ENCODE results near the gene ARMC12. TPM values are rescaled to one million over a fixed set of nuclear protein-coding genes. Genes with fewer than 3 reads are reported as not detected.
"Not testable (repeated sequence)": the region's sequence is repeated elsewhere in the genome, so short reads cannot be mapped to it uniquely, and the experiment has no call there.

Gene ARMC12
- total RNA-seq, 2 experiments from 2014 or later, result 1.0 to 1.1 TPM

DNA sequence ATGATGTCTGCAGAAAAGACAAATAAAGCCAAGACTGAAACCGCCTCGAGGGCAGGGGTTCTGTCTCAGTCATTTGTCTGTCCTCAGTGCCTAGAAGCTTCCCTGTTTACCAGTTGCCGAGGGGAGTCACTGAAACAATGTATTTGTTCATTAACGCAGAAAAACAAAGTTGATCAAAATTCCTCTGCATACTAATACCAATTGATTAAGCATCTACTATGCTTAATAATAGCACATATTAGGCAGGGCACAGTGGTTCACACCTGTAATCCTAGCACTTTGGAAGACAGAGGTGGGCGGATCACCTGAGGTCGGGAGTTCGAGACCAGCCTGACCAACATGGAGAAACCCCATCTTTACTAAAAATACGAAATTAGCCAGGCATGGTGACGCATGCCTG is 46.3 kb upstream of the ARMC12 start:
- H3K27ac Mint-ChIP-seq, result no peak overlapping the region
- ChIA-PET CTCF (interaction anchor here (0.7 to 3.2 kb wide), 4 partner anchors 27 to 138 kb away, joined by 3 to 16 read pairs (median 3); partner anchors contain the start of gene ARMC12), POLR2A (interaction anchor here (1.1 to 1.2 kb wide), 2 partner anchors 28 to 42 kb away, joined by 3 to 4 read pairs; no protein-coding TSS in a partner anchor)
- peaks cover 3% of the 10 kb centered on the region for H3K9me3 Mint-ChIP-seq
- intact Hi-C loops (cut with micrococcal nuclease), result no loop called here
- no peak for DNase-seq
- no peak overlapping the region for H3K4me3 Mint-ChIP-seq
- TF ChIP-seq, protein P1, sequence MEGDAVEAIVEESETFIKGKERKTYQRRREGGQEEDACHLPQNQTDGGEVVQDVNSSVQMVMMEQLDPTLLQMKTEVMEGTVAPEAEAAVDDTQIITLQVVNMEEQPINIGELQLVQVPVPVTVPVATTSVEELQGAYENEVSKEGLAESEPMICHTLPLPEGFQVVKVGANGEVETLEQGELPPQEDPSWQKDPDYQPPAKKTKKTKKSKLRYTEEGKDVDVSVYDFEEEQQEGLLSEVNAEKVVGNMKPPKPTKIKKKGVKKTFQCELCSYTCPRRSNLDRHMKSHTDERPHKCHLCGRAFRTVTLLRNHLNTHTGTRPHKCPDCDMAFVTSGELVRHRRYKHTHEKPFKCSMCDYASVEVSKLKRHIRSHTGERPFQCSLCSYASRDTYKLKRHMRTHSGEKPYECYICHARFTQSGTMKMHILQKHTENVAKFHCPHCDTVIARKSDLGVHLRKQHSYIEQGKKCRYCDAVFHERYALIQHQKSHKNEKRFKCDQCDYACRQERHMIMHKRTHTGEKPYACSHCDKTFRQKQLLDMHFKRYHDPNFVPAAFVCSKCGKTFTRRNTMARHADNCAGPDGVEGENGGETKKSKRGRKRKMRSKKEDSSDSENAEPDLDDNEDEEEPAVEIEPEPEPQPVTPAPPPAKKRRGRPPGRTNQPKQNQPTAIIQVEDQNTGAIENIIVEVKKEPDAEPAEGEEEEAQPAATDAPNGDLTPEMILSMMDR (IDR thresholded peaks at IDR 0.05), result no peak
- no peak for ATAC-seq
- peaks cover 12% of the 10 kb centered on the region for H3K4me1 Mint-ChIP-seq (ENCODE audit: low read depth)
- H3K27me3 Mint-ChIP-seq, result no peaks in the 10 kb centered on the region
- H3K36me3 Mint-ChIP-seq (ENCODE audit: low read depth), result no peaks in the 10 kb centered on the region

DNA sequence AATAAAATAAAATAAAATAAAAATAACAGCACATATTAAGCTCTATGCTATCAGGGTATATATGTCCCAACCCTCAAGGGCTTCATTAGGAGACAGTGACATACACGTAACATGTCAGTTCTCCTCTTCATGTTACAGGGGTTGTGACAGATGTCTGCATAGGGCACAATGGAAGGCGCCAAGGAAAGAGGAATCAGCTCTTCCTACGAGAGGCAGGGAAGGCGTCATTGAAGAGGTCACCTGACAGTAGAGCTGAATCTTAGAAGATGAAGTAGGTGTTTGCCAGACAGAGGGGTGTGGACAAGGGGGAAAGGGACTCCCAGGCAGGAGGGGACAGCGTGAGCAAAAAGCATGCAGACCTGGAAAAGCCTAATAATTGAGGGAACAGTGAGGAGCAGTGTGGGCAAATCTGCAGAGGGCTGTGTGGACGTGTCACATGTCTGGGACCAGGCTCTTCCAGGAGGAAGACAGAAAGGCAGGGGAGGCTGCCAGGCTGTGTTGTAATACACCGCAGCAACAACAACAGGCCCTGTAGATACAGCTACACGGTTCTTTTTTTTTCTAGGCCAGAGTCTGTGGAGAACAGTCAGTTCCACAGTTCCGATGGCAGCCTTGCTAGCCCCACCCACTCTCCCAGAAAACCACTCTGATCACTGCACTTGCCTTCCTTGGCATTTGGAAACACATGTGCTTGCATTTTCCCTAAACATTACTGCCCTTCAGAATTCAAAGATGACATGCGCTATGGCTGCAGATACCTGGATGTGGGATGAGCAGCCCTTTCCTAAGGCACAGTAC is 45.6 kb upstream of the ARMC12 start:
- CTCF ChIA-PET, result interaction anchor here (0.7 to 3.2 kb wide), 3 partner anchors 37 to 139 kb away, joined by 3 to 16 read pairs (median 3); partner anchors contain the start of gene ARMC12
- H3K27ac Mint-ChIP-seq, result no peak overlapping the region

DNA sequence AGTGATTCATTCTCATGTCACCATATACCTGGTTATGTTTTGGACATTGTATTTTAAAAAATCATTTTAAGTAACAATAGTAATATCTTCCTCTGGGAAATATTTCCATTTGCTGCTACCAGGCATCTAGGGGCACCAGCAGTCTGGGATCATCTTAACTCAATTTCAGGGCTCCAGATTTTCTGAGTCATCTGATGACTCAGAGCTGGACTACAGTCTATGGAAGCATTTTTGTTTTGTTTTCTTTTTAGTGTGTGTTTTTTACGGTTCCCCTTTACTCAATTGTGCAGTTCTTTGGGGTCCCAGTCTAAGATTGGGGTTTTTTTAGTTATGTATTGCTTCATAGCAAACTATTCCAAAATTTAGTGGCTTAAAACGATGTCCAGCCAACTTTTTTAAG is 42.4 kb upstream of the ARMC12 start:
- DNase-seq (no peak), ATAC-seq (no peak)
- Mint-ChIP-seq H3K27ac (no peak overlapping the region), H3K9me3 (peaks cover 3% of the 10 kb centered on the region), H3K4me1 (ENCODE audit: low read depth) (peaks cover 5% of the 10 kb centered on the region), H3K36me3 (ENCODE audit: low read depth) (no peaks in the 10 kb centered on the region), H3K27me3 (no peaks in the 10 kb centered on the region), H3K4me3 (no peak overlapping the region)
- intact Hi-C loops (cut with micrococcal nuclease), result no loop called here
- ChIA-PET CTCF (no interaction called here), POLR2A (no interaction called here)
- TF ChIP-seq, protein P1 (IDR thresholded peaks at IDR 0.05), result no peak

More for the DNA sequence above, 45.6 kb upstream of the ARMC12 start:
- POLR2A ChIA-PET, result interaction anchor here (1.1 to 1.2 kb wide), 2 partner anchors 27 to 41 kb away, joined by 3 to 4 read pairs; no protein-coding TSS in a partner anchor
- no peak for ATAC-seq
- Mint-ChIP-seq H3K36me3 (ENCODE audit: low read depth) (no peaks in the 10 kb centered on the region), H3K4me3 (no peak overlapping the region), H3K9me3 (peaks cover 3% of the 10 kb centered on the region), H3K27me3 (no peaks in the 10 kb centered on the region), H3K4me1 (ENCODE audit: low read depth) (peaks cover 11% of the 10 kb centered on the region)
- intact Hi-C loops (cut with micrococcal nuclease), result no loop called here
- DNase-seq, result no peak
- TF ChIP-seq, protein P1 (IDR thresholded peaks at IDR 0.05), result no peak

DNA sequence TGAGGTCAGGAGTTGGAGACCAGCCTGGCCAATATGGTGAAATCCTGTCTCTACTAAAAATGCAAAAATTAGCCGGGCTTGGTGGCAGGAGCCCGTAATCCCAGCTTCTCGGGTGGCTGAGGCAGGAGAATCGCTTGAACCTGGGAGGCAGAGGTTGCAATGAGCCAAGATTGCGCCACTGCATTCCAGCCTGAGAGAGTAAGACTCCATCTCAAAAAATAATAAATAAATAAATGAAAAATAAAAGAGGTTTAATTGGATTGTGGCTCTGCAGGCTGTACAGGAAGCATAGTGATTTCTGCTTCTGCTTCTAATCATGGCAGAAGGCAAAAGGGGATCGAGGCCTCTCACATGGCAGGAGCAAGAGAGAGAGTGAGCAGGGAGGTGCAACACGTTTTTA is 38.4 kb upstream of the ARMC12 start:
- CTCF ChIA-PET, result interaction anchor here (1.1 to 1.4 kb wide), 2 partner anchors 18 to 29 kb away, joined by 3 read pairs; no protein-coding TSS in a partner anchor
- H3K27me3 Mint-ChIP-seq; H3K4me3 Mint-ChIP-seq; DNase-seq; H3K9me3 Mint-ChIP-seq; H3K36me3 Mint-ChIP-seq (ENCODE audit: low read depth); H3K4me1 Mint-ChIP-seq (ENCODE audit: low read depth); ATAC-seq; POLR2A ChIA-PET; intact Hi-C loops (cut with micrococcal nuclease); H3K27ac Mint-ChIP-seq: not testable (repeated sequence)

DNA sequence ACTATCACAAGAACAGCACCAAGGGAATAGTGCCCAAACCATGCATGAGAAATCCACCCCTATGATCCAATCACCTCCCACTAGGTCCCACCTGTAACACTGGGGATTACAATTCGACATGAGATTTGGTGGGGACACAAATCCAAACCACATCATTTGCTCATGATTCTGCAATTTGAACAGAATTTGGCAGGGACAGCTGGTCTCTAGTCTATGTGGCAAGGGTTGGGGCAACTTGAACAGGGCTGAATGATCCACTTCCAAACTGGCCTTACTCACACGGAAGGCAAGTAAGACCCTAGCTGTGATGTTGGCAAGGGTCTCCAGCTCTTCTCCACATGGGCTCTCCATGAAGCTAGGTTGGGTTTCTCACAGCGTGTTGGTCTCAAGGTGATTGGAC is 38.0 kb upstream of the ARMC12 start:
- DNase-seq (no peak), ATAC-seq (no peak)
- H3K27ac Mint-ChIP-seq, result no peak overlapping the region
- TF ChIP-seq, protein P1 (IDR thresholded peaks at IDR 0.05), result no peak
- ChIA-PET POLR2A (no interaction called here), CTCF (interaction anchor here (1.1 to 1.4 kb wide), 2 partner anchors 17 to 29 kb away, joined by 3 read pairs; no protein-coding TSS in a partner anchor)
- peaks cover 5% of the 10 kb centered on the region for H3K9me3 Mint-ChIP-seq
- no peaks in the 10 kb centered on the region for H3K36me3 Mint-ChIP-seq (ENCODE audit: low read depth)
- H3K4me1 Mint-ChIP-seq (ENCODE audit: low read depth), result peaks cover 5% of the 10 kb centered on the region
- no peak overlapping the region for H3K4me3 Mint-ChIP-seq
- intact Hi-C loops (cut with micrococcal nuclease), result no loop called here
- H3K27me3 Mint-ChIP-seq, result no peaks in the 10 kb centered on the region

Measured in activated CD8-positive, alpha-beta T cell treated with anti-CD3 and anti-CD28 coated beads for 36 hours (primary cell).